OCI-M2 (cell line): ENCODE measurements around the gene MCTP1.
"Not testable (repeated sequence)": the region's sequence is repeated elsewhere in the genome, so short reads cannot be mapped to it uniquely, and the experiment has no call there.

Source experiments
- DNase-seq: peaks from one replicate; lab custom pipeline; 2025; ENCODE audit not compliant: unreplicated experiment; lab: John Stamatoyannopoulos, UW

The MCTP1 gene

GRCh38 chr5:95035891-95036685 is 248.8 kb downstream of the MCTP1 start:
- no peak for DNase-seq

GRCh38 chr5:95032801-95033200 is 252.1 kb downstream of the MCTP1 start:
- no peak for DNase-seq

- no peak for DNase-seq
Measured at GRCh38 chr5:95029569-95030366, 255.1 kb downstream of the MCTP1 start.

GRCh38 chr5:95027775-95028174 is 257.1 kb downstream of the MCTP1 start:
- DNase-seq = no peak

- no peak for DNase-seq
Measured at GRCh38 chr5:95027151-95027721, 257.7 kb downstream of the MCTP1 start.

- DNase-seq = no peak
Measured at GRCh38 chr5:95026718-95027117, 258.2 kb downstream of the MCTP1 start.

- DNase-seq = no peak
Measured at GRCh38 chr5:95022967-95023695, 261.8 kb downstream of the MCTP1 start.

- DNase-seq = no peak
Measured at GRCh38 chr5:95020345-95020744, 264.5 kb downstream of the MCTP1 start.

- no peak for DNase-seq
Measured at GRCh38 chr5:95018946-95019345, 265.9 kb downstream of the MCTP1 start.

GRCh38 chr5:95018511-95018910 is 266.4 kb downstream of the MCTP1 start:
- no peak for DNase-seq

GRCh38 chr5:95009812-95010211 is 275.1 kb downstream of the MCTP1 start:
- DNase-seq = no peak

GRCh38 chr5:95007921-95008597 is 276.8 kb downstream of the MCTP1 start:
- DNase-seq = no peak

- DNase-seq = no peak
Measured at GRCh38 chr5:95005811-95006210, 279.1 kb downstream of the MCTP1 start.

GRCh38 chr5:94998670-94999069 is 286.2 kb downstream of the MCTP1 start:
- DNase-seq = no peak

- DNase-seq = not testable (repeated sequence)
Measured at GRCh38 chr5:94994537-94994936, 290.4 kb downstream of the MCTP1 start.

- no peak for DNase-seq
Measured at GRCh38 chr5:94993491-94993890, 291.4 kb downstream of the MCTP1 start.

- DNase-seq = no peak
Measured at GRCh38 chr5:94992325-94992724, 292.6 kb downstream of the MCTP1 start.

- no peak for DNase-seq
Measured at GRCh38 chr5:94983861-94984535, 300.9 kb downstream of the MCTP1 start.

- no peak for DNase-seq
Measured at GRCh38 chr5:94977437-94977836, 307.5 kb downstream of the MCTP1 start.

- DNase-seq = no peak
Measured at GRCh38 chr5:94976853-94977252, 308.0 kb downstream of the MCTP1 start.
